Measurements from ENCODE around the gene CLOCK.

Gene CLOCK

DNA sequence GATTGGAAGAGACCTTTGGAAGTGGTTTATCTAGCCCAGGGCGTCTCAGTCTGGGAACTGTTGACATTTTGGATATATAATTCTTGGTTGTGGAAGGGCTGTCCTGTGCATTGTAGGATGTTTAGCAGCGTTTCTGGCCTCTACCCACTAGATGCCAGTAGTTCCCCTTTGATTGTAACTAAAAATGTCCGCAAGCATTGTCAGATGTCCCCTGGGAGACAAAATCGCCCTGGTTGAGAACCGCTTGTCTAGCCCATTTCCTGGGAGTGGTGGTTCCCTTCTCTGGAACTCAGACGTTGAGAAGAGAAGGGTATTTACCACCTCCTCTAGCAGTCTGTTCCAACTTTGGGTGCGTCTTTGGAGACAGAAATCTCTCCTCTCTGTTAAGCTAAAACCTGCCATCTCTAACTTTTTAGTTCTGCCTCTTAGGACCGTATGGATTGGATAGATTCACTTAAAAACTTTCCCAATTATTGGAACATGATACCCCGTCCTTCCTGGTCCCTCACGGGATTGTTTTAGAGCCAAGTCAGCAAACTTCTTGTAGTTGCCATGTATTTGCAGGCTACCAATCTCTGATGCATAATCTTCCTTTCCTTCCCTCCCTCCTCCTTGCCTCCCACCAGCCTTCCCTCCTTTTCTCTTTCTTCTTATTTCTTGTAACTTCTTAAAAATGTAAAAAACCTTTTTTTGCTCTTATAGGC lies 137.1 kb downstream of the CLOCK start (continued):
- no peak for TF ChIP-seq ZNF23 (tag by site-specific recombination; IDR thresholded peaks at IDR 0.05; ENCODE audit: borderline replicate concordance)
- TF ChIP-seq ZNF433 (tag by site-specific recombination; IDR thresholded peaks at IDR 0.05; ENCODE audit: low read depth), result no peak
- TF ChIP-seq, protein P1, sequence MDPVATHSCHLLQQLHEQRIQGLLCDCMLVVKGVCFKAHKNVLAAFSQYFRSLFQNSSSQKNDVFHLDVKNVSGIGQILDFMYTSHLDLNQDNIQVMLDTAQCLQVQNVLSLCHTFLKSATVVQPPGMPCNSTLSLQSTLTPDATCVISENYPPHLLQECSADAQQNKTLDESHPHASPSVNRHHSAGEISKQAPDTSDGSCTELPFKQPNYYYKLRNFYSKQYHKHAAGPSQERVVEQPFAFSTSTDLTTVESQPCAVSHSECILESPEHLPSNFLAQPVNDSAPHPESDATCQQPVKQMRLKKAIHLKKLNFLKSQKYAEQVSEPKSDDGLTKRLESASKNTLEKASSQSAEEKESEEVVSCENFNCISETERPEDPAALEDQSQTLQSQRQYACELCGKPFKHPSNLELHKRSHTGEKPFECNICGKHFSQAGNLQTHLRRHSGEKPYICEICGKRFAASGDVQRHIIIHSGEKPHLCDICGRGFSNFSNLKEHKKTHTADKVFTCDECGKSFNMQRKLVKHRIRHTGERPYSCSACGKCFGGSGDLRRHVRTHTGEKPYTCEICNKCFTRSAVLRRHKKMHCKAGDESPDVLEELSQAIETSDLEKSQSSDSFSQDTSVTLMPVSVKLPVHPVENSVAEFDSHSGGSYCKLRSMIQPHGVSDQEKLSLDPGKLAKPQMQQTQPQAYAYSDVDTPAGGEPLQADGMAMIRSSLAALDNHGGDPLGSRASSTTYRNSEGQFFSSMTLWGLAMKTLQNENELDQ (tag by site-specific recombination; IDR thresholded peaks at IDR 0.05; ENCODE audit: low read depth), result no peak
- TF ChIP-seq ZNF157 (tag by site-specific recombination; IDR thresholded peaks at IDR 0.05), result no peak
- peak; percentile 55 for TF ChIP-seq ZNF654 (tag by site-specific recombination; IDR thresholded peaks at IDR 0.05; ENCODE audit: low read depth)
- TF ChIP-seq ZNF146 (tag by site-specific recombination; IDR thresholded peaks at IDR 0.05), result no peak

DNA sequence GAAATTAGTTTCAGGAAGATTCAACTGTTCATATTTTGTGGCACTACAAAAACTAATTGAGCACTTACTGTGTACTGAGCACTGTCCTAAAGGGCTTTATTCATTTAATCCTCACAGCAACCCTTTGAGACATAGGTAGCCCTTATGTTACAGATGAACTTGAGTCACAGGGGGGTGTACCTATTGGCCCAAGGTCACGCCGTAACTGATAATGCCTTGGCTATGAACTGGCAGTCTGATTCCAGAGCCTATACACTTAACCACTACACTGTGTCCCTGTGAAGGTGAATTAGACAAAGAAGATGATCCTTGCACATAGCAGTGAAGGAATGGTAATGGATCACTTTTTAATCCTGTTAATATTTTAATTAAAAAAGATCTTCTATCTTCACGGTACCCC lies 138.9 kb downstream of the CLOCK start:
- Histone ChIP-seq H3K27ac (ENCODE audit: extremely low read depth, low read depth, low read length) (no peak overlapping the region), H3K9me3 (ENCODE audit: control insufficient read depth, insufficient read depth, low read depth, low read length) (no peaks in the 10 kb centered on the region), H3K4me3 (ENCODE audit: low read depth, low read length) (no peak overlapping the region), H3K4me1 (ENCODE audit: control insufficient read depth, insufficient read depth, low read length) (0 out of 2 replicates have a peak, but pooled peaks cover 2% of the 10 kb centered on the region), H3K36me3 (ENCODE audit: control insufficient read depth in 2 of 2, insufficient read depth in 1 of 2, low read length in 2 of 2) (peaks cover 5 to 56% of the 10 kb centered on the region in 2 experiments; a peak in 2 of 3 replicates)
- POLR2A ChIA-PET, result no interaction called here
- CTCF ChIA-PET, result interaction anchor here (1.1 kb wide), 1 partner anchor 327 kb away, joined by 6 read pairs; no protein-coding TSS in a partner anchor
- TF ChIP-seq ZNF664 (tag by site-specific recombination; IDR thresholded peaks at IDR 0.05) (0 out of 2 replicates have a peak, but pooled peaks have one; percentile 33), PRDM4 (tag by site-specific recombination; IDR thresholded peaks at IDR 0.05) (no peak)

- peaks cover 5 to 56% of the 10 kb centered on the region in 2 experiments; a peak in 2 of 3 replicates for H3K36me3 ChIP-seq (ENCODE audit: control insufficient read depth in 2 of 2, insufficient read depth in 1 of 2, low read length in 2 of 2)
- H3K9me3 ChIP-seq (ENCODE audit: control insufficient read depth, insufficient read depth, low read depth, low read length), result no peaks in the 10 kb centered on the region
- ChIA-PET POLR2A (no interaction called here), CTCF (interaction anchor here (0.6 to 0.7 kb wide), 3 partner anchors 36 to 748 kb away, joined by 3 read pairs; no protein-coding TSS in a partner anchor)
- no peak overlapping the region for H3K27ac ChIP-seq (ENCODE audit: extremely low read depth, low read depth, low read length)
- 0 out of 2 replicates have a peak, but pooled peaks cover 2% of the 10 kb centered on the region for H3K4me1 ChIP-seq (ENCODE audit: control insufficient read depth, insufficient read depth, low read length)
- TF ChIP-seq ZFP41 (tag by site-specific recombination; IDR thresholded peaks at IDR 0.05; ENCODE audit: borderline replicate concordance) (no peak), ZNF133 (tag by site-specific recombination; IDR thresholded peaks at IDR 0.05) (0 out of 2 replicates have a peak, but pooled peaks have one; percentile 49)
- no peak overlapping the region for H3K4me3 ChIP-seq (ENCODE audit: low read depth, low read length)
These were observed 139.6 kb downstream of the CLOCK start for GRCh38 chr4:55407119-55407518.

DNA sequence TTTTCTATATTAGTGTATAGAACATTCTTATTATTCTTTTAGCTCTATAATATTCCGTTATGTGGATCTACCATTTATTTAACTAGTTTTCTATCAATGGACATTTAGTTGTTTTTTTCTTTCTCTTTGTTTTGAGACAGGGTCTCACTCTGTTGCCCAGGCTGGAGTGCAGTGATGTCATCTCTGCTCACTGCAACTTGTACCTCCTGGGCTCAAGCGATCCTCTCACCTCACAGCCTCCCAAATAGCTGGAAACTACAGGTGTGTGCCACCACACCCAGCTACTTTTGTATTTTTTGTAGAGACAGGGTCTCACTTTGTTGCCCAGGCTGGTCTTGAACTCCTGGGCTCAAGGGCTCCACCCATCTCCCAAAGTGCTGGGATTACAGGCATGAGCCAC lies 140.2 kb downstream of the CLOCK start:
- Histone ChIP-seq H3K9me3 (ENCODE audit: control insufficient read depth, insufficient read depth, low read depth, low read length) (no peaks in the 10 kb centered on the region), H3K4me3 (ENCODE audit: low read depth, low read length) (no peak overlapping the region), H3K36me3 (ENCODE audit: control insufficient read depth in 2 of 2, insufficient read depth in 1 of 2, low read length in 2 of 2) (peaks cover 5 to 51% of the 10 kb centered on the region in 2 experiments; a peak in 2 of 3 replicates), H3K27ac (ENCODE audit: extremely low read depth, low read depth, low read length) (no peak overlapping the region), H3K4me1 (ENCODE audit: control insufficient read depth, insufficient read depth, low read length) (0 out of 2 replicates have a peak, but pooled peaks cover 2% of the 10 kb centered on the region)
- CTCF ChIA-PET, result interaction anchor here (0.7 kb wide), 1 partner anchor 37 kb away, joined by 3 read pairs; no protein-coding TSS in a partner anchor
- TF ChIP-seq ZNF121 (tag by site-specific recombination; IDR thresholded peaks at IDR 0.05) (peak; percentile 70; the same call in 1 of the 2 replicates), ZNF645 (tag by site-specific recombination; IDR thresholded peaks at IDR 0.05) (no peak)
- POLR2A ChIA-PET, result no interaction called here

All from HEK293 (cell line).